Activated CD8-positive, alpha-beta memory T cell treated with anti-CD3 and anti-CD28 coated beads, Interleukin-2, amount 10 ng/mL, durations not matched to agents 7 days and 5 days (primary cell): ENCODE measurements around the gene LGALS12. TPM values are rescaled to one million over a fixed set of nuclear protein-coding genes. Genes with fewer than 3 reads are reported as not detected.
A peak's percentile ranks its signal among the peaks of the same experiment; 100 is the strongest.

ENCODE experiments used
- ATAC-seq: fragments of 150-1000 bp; cut with Tn5 transposase; one replicate; pipeline ENCODE4 v1.10.0; 2021; ENCODE audit warnings: moderate library complexity
- CTCF ChIA-PET: fragments of 350-600 bp; sonication (Branson Sonifier 250); formaldehyde crosslinking; loops from one replicate; lab custom pipeline; 2021; ENCODE audit warnings: antibody characterized with exemption; lab: Charles Lee
- DNase-seq: peaks from one replicate; pipeline ENCODE4 v3.0.0-alpha.2; 2020
- H3K27ac Mint-ChIP-seq: one replicate; pipeline ENCODE4 v1.8.0; 2021; ENCODE audit warnings: mild to moderate bottlenecking, mixed read lengths
- H3K27me3 Mint-ChIP-seq: one replicate; pipeline ENCODE4 v1.8.0; 2021; ENCODE audit warnings: mixed read lengths
- H3K36me3 Mint-ChIP-seq: one replicate; pipeline ENCODE4 v1.8.0; 2021; ENCODE audit warnings: mild to moderate bottlenecking, mixed read lengths
- H3K4me1 Mint-ChIP-seq: one replicate; pipeline ENCODE4 v1.8.0; 2021; ENCODE audit warnings: mixed read lengths
- H3K4me3 Mint-ChIP-seq: one replicate; pipeline ENCODE4 v1.8.0; 2021; ENCODE audit warnings: mild to moderate bottlenecking, moderate library complexity, mixed read lengths
- H3K9me3 Mint-ChIP-seq: one replicate; pipeline ENCODE4 v1.8.0; 2022; ENCODE audit warnings: low read depth, mixed read lengths
- total RNA-seq, 2 experiments: library from RNA; stranded (reverse); gene quantifications; one replicate each; pipeline ENCODE4 v1.2.3, GENCODE V29; 2021

The LGALS12 gene
- total RNA-seq, 2 experiments from 2014 or later: 0.23 to 0.29 TPM

DNA sequence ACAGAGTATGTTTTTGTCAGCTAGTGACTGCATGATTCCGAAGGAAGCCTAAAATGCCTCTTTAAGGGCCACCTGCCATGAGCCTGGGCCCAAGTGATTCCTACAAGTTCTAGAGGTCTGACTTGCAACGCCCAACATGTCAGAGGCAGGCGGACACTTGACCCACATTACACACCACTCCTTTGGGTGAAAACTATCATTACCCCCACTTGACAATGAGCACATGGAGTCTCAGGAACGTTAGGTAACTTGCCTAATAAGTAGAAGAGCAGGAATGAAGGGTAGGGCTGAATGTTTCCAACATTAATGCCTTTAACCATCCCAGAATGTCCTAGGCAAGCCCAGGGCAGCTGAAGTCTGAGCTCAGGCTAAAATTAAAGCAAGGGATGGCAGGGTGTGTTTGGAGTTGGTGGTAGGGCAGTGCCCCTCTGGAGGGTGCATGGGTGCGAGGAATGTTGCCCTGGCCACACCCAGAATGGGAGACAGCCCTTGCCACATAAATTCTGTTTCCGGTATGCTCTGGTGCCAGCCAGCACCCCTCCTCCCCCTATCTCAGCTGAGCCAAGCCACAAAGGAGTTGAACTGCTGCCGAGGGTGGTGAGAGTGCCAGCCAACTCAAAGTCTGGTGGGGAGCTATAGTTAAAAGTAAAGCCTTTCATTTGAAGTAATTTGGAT lies 54.8 kb downstream of the LGALS12 start:
- CTCF ChIA-PET: interaction anchor here (2.0 to 2.1 kb wide), 2 partner anchors 9 to 23 kb away, joined by 4 to 7 read pairs; no protein-coding TSS in a partner anchor
- H3K4me3 Mint-ChIP-seq: no peak overlapping the region
- H3K4me1 Mint-ChIP-seq: peaks cover 47% of the 10 kb centered on the region
- no peak for DNase-seq
- H3K27me3 Mint-ChIP-seq: no peaks in the 10 kb centered on the region
- H3K9me3 Mint-ChIP-seq: no peaks in the 10 kb centered on the region
- no peak overlapping the region for H3K27ac Mint-ChIP-seq
- H3K36me3 Mint-ChIP-seq: no peaks in the 10 kb centered on the region
- ATAC-seq: no peak

DNA sequence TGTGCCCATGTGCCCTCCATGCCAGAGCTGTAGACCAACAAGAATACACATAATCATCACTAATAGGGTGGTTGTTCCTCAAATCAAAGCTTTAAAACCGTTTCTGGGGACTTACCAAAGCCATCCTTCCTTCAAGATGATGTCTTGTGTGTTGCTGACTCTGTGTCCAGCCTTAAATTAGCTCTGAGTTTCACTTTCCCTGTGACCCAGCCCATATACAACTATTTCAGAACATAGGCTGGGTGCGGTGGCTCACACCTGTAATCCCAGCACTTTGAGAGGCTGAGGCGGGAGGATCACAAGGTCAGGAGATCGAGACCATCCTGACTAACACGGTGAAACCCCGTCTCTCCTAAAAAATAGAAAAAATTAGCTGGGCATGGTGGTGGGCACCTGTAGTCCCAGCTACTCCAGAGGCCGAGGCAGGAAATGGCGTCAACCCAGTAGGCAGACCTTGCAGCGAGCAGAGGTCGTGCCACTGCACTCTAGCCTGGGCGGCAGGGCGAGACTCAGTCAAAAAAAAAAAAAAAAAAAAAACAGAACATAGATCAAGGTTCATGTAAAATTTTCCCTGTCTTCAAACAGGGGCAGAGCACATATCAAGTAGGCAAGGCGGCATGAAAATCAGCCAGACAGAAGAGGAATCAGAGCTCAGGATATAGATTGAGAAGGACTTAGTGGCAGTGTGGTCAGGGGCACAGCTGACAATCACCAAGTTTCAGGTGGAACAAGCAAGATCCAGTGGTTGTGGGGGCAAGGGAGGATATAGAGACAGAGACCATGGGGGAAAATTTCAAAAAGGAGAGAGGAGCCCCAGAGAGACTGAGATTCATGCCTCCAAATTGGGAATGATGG lies 57.5 kb downstream of the LGALS12 start, which contains the start of gene PLAAT2:
TSS of gene PLAAT2 (minus strand) at position 179 of the 855 bp plus-strand sequence. CDS start at position 124, 55 bp downstream.
- H3K27me3 Mint-ChIP-seq: no peaks in the 10 kb centered on the region
- H3K4me3 Mint-ChIP-seq: no peak within 1 kb of the TSS
- DNase-seq (no peak), ATAC-seq (no peak)
- peak within 1 kb of the TSS; percentile 69 for H3K27ac Mint-ChIP-seq
- CTCF ChIA-PET: interaction anchor here (0.6 to 1.7 kb wide), 8 partner anchors 9 to 72 kb away, joined by 3 to 9 read pairs (median 4); partner anchors contain the start of gene PLAAT4
- peaks cover 69% of the 10 kb centered on the region for H3K4me1 Mint-ChIP-seq
- H3K9me3 Mint-ChIP-seq: no peaks in the 10 kb centered on the region
- no peaks in the 10 kb centered on the region for H3K36me3 Mint-ChIP-seq

DNA sequence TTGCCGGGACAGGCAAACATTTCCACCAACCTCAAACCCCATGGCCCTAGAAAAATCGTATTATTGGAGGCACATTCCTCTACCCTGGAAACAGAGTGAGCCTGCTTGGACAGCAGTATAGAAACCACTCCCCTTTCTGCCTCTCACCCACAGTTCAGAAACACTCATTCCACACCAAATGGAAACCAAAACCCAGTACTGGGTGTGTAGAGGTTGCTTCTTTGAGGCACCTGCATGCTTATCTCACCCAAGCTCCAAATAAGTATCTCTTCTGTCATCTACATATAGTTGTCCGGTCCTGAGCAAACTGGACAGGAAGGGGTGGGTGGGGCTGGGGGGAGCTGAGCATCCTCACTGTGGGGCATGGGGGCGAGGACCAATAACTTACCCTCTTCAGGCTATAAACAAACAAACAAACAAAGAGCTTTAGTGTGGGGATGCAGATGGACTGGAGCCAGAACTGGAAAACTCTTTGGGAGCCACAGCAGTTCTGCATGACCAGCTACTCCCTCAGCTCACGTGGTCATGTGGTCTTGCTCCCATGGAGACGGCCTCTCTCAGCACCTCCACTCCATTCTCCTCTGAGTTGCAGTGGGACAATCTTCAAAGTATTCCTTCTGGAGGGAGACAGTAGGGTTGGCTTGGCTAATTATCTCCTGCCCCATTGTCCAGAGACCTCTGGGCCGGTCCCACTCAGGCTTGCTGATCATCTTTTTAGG lies 58.3 kb downstream of the LGALS12 start:
- peaks cover 72% of the 10 kb centered on the region for H3K4me1 Mint-ChIP-seq
- H3K36me3 Mint-ChIP-seq: no peaks in the 10 kb centered on the region
- H3K27ac Mint-ChIP-seq: peak overlapping the region; percentile 76
- no peak overlapping the region for H3K4me3 Mint-ChIP-seq
- CTCF ChIA-PET: interaction anchor here (0.6 to 1.7 kb wide), 9 partner anchors 10 to 72 kb away, joined by 3 to 9 read pairs (median 3); partner anchors contain the start of gene PLAAT4
- ATAC-seq: peak; percentile 71
- no peaks in the 10 kb centered on the region for H3K9me3 Mint-ChIP-seq
- peak; percentile 80 for DNase-seq
- no peaks in the 10 kb centered on the region for H3K27me3 Mint-ChIP-seq

DNA sequence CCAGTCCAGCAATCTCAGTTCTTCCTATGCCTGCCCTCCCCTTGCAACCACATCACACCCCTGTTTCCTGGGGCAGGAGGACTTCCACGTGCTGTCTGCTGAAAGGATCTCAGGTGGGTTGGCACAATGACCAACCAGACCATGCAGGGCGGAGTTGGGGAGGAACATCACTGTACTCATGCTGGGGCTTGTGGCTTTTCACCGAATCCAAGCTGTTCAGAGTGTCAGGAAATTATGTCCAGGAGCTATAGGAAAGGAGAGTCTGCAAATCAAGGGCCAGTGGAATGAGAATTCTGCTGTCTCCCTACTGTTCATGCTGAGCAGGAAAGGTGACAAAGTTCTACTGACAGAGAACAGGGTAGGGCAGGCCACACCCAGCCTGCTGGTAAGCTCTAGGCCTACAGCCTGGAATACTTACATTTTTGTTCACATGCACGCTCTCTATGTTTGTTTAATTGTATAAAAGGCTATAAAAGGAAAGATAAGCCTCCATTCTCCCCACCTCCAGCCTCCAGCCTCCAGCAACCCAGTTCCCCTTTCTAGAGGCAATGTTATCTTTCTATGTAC lies 59.0 kb downstream of the LGALS12 start:
- CTCF ChIA-PET: interaction anchor here (0.8 to 1.7 kb wide), 5 partner anchors 9 to 28 kb away, joined by 3 to 9 read pairs (median 5); partner anchors contain the start of gene PLAAT4
- Mint-ChIP-seq H3K4me1 (peaks cover 71% of the 10 kb centered on the region), H3K9me3 (no peaks in the 10 kb centered on the region), H3K4me3 (no peak overlapping the region), H3K27me3 (no peaks in the 10 kb centered on the region), H3K36me3 (no peaks in the 10 kb centered on the region), H3K27ac (peak overlapping the region; percentile 76)
- peak; percentile 53 for DNase-seq
- ATAC-seq: no peak

Other genes with a start within 250 kb of the LGALS12 start
- not detected for gene SLC22A9, start 136.3 kb upstream of the LGALS12 start, total RNA-seq
- under 1 TPM; 0.19 to 0.26 TPM for gene PLAAT5, start 14.9 kb upstream of the LGALS12 start, total RNA-seq
- 100 to 1,000 TPM in 1 of 2 experiments, 10 to 100 TPM in 1; 85.3 to 128 TPM for gene PLAAT4, start 30.7 kb downstream of the LGALS12 start, total RNA-seq
- 1 to 10 TPM in 1 of 2 experiments, under 1 TPM in 1; 0.73 to 1.3 TPM for gene PLAAT2, start 57.3 kb downstream of the LGALS12 start, total RNA-seq
- gene PLAAT3, start 108.3 kb downstream of the LGALS12 start, total RNA-seq: 10 to 100 TPM; 21.7 to 25.5 TPM
- gene ATL3, start 165.3 kb downstream of the LGALS12 start, total RNA-seq: 10 to 100 TPM; 28.8 to 31.9 TPM
- 10 to 100 TPM; 55.8 to 64.1 TPM for gene RTN3, start 175.4 kb downstream of the LGALS12 start, total RNA-seq